Esophagus mucosa (tissue), 1 donor: ENCODE data around the gene PAPOLA. TPM values are rescaled to one million over a fixed set of nuclear protein-coding genes. Genes with fewer than 3 reads are reported as not detected.
"Not testable (repeated sequence)": the region's sequence is repeated elsewhere in the genome, so short reads cannot be mapped to it uniquely, and the experiment has no call there.

Experiments used
- ATAC-seq: fragments of 200-7000 bp; cut with Tn5 transposase; one replicate; pipeline ENCODE4 v1.9.1; 2020
- total RNA-seq: library from RNA; stranded (reverse); gene quantifications from one replicate; pipeline ENCODE4 v1.2.4, GENCODE V29; 2023
- donor health status: DM: yes; HTN: yes; CAD: no.

The PAPOLA gene
- 88.5 TPM for total RNA-seq

- peak; percentile 98 for ATAC-seq
Observed at GRCh38 chr14:96501740-96502620, at the start of gene PAPOLA. Gene PAPOLA (plus strand): TSS chr14:96502382. CDS start chr14:96502593, 211 bp downstream.

GRCh38 chr14:96452684-96453083 is 49.5 kb upstream of the PAPOLA start:
- ATAC-seq = no peak

- ATAC-seq = no peak
Observed at GRCh38 chr14:96455588-96455987, 46.6 kb upstream of the PAPOLA start.

- ATAC-seq = no peak
Observed at GRCh38 chr14:96459851-96460250, 42.3 kb upstream of the PAPOLA start.

- ATAC-seq = no peak
Observed at GRCh38 chr14:96461950-96462798, 40.0 kb upstream of the PAPOLA start.

- no peak for ATAC-seq
Observed at GRCh38 chr14:96464136-96464535, 38.0 kb upstream of the PAPOLA start.

- no peak for ATAC-seq
Observed at GRCh38 chr14:96466918-96467317, 35.3 kb upstream of the PAPOLA start.

GRCh38 chr14:96470331-96470730 is 31.9 kb upstream of the PAPOLA start:
- no peak for ATAC-seq

GRCh38 chr14:96470967-96471366 is 31.2 kb upstream of the PAPOLA start:
- not testable (repeated sequence) for ATAC-seq

GRCh38 chr14:96478119-96478518 is 24.1 kb upstream of the PAPOLA start:
- no peak for ATAC-seq

GRCh38 chr14:96479435-96480146 is 22.6 kb upstream of the PAPOLA start:
- no peak for ATAC-seq

- no peak for ATAC-seq
Observed at GRCh38 chr14:96481731-96482314, 20.4 kb upstream of the PAPOLA start.

GRCh38 chr14:96482986-96483385 is 19.2 kb upstream of the PAPOLA start:
- no peak for ATAC-seq

- no peak for ATAC-seq
Observed at GRCh38 chr14:96484399-96484798, 17.8 kb upstream of the PAPOLA start.

- no peak for ATAC-seq
Observed at GRCh38 chr14:96486705-96487104, 15.5 kb upstream of the PAPOLA start.

- ATAC-seq = no peak
Observed at GRCh38 chr14:96489327-96489726, 12.9 kb upstream of the PAPOLA start.

- no peak for ATAC-seq
Observed at GRCh38 chr14:96493178-96493577, 9.0 kb upstream of the PAPOLA start.

- no peak for ATAC-seq
Observed at GRCh38 chr14:96494331-96494730, 7.9 kb upstream of the PAPOLA start.

GRCh38 chr14:96497087-96497486 is 5.1 kb upstream of the PAPOLA start:
- no peak for ATAC-seq

- ATAC-seq = no peak
Observed at GRCh38 chr14:96497586-96497985, 4.6 kb upstream of the PAPOLA start.

GRCh38 chr14:96501217-96501739 is 904 bp upstream of the PAPOLA start:
- no peak for ATAC-seq

- peak; percentile 51 for ATAC-seq
Observed at GRCh38 chr14:96502621-96503305, 581 bp downstream of the PAPOLA start.
